NCI-H2029 treated with DMSO at 0.1 percent for 48 hours (cell line): ENCODE measurements around the gene SIT1.
A peak's percentile ranks its signal among the peaks of the same experiment; 100 is the strongest.

ENCODE experiments used
- DNase-seq: peaks from one replicate; lab custom pipeline; 2025; lab: John Stamatoyannopoulos, UW

Gene SIT1

DNA sequence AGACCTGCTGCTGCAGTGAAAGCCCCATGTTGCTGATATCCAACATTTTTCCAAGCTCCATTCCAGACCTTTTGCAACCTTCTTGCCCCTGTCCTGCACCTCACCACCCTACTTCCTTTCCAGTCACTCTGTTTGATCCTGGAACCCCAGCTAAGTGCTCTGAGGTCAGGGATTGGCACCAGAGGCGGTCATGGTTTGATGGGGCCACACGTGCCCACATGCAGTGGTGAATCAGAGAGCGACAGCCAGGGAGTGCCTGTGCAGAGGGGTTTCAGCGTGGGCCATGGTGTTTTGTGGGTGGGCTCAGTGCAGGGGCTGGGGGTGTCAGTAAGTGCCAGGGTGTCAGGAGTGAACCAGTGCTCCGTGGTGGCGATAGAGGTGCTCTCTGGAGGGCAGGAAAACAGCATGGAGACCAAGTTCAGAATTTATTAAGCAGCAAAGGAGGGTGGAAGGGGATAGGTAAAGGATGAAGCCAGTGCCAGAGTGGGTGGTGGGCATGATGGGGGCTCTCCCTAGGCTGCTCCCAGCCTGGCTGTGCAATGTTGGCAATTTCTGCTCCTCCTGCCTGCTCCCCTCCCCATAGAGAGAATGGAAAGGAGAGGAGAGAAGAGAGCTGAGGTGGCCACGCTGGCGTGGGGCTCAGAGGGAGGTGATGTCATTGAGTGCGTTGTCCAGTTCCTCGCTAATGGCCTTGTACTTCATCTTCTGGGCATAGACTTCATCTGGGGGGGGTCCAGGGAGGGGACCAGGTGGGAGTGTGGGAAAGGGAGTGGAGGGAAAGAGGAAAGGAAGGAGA, 32.0 kb upstream of the SIT1 start:
- no peak for DNase-seq

- no peak for DNase-seq
These were observed 31.3 kb upstream of the SIT1 start for GRCh38 chr9:35682051-35682450.

DNA sequence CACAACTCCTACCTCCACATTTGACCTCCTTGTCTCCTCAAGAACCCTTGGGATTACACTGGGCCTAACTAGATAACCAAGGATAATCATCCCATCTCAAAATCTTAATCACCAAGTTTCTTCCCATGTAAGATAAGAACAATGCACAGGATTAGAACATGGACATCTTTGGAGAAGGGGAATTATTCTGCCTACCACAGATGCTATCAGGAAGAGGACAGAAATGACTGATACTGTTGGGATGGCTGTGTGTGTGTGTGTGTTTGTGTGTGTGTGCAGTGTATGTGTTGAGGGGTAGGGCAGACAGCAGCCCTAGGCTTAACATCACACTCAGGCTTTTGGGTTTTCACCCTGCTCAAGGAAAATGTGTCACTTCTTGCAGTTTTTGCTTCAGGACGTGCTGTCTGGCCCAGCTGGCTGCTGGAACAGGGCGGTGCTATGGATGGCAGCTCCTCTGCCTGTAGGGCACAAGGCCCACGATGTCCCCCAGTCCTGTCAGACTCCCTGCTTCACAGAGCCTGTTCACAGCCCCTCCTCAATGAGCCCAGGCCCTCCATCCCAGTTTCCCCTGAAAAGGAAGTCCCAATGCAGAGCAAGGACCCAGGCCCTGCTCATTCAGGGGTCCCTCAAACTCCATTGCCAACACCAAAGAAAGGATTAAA, 30.7 kb upstream of the SIT1 start:
- DNase-seq: no peak

GRCh38 chr9:35680331-35681105, 29.8 kb upstream of the SIT1 start:
- DNase-seq: no peak

DNA sequence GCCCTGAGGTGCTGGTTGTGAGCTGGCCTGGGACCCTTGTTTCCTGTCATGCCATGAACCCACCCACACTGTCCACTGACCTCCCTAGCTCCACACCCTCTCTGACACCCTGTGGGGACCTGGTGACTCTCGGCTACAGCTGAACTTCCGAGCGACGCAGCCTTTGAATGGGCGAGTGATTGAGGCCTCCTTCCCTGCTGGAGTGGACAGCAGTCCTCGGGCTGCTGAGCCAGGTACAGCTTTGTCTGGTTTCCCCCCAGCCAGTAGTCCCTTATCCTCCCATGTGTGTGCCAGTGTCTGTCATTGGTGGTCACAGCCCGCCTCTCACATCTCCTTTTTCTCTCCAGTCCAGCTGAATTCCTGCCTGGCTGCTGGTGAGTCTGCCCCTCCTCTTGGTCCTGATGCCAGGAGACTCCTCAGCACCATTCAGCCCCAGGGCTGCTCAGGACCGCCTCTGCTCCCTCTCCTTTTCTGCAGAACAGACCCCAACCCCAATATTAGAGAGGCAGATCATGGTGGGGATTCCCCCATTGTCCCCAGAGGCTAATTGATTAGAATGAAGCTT, 29.1 kb upstream of the SIT1 start:
- DNase-seq: no peak

GRCh38 chr9:35679091-35679490, 28.4 kb upstream of the SIT1 start:
- DNase-seq: no peak

GRCh38 chr9:35675732-35676392, 25.1 kb upstream of the SIT1 start:
- DNase-seq: no peak

DNA sequence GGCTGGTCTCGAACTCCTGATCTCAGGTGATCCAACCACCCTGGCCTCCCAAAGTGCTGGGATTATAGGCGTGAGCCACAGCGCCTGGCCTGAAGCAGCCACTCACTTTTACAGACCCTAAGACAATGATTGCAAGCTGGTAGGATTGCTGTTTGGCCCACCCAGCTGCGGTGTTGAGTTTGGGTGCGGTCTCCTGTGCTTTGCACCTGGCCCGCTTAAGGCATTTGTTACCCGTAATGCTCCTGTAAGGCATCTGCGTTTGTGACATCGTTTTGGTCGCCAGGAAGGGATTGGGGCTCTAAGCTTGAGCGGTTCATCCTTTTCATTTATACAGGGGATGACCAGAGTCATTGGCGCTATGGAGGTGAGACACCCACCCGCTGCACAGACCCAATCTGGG, 24.5 kb upstream of the SIT1 start:
- DNase-seq: no peak

DNA sequence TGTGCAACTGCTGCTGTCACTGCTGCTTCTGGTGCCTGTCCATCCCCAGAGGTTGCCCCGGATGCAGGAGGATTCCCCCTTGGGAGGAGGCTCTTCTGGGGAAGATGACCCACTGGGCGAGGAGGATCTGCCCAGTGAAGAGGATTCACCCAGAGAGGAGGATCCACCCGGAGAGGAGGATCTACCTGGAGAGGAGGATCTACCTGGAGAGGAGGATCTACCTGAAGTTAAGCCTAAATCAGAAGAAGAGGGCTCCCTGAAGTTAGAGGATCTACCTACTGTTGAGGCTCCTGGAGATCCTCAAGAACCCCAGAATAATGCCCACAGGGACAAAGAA, 23.3 kb upstream of the SIT1 start:
- no peak for DNase-seq

GRCh38 chr9:35673132-35674024, 22.6 kb upstream of the SIT1 start, which contains the start of gene CA9:
Gene CA9 (plus strand): TSS chr9:35673928. CDS start chr9:35673960, 32 bp downstream.
- DNase-seq: no peak

GRCh38 chr9:35669331-35670145, 18.8 kb upstream of the SIT1 start:
- DNase-seq: no peak

DNA sequence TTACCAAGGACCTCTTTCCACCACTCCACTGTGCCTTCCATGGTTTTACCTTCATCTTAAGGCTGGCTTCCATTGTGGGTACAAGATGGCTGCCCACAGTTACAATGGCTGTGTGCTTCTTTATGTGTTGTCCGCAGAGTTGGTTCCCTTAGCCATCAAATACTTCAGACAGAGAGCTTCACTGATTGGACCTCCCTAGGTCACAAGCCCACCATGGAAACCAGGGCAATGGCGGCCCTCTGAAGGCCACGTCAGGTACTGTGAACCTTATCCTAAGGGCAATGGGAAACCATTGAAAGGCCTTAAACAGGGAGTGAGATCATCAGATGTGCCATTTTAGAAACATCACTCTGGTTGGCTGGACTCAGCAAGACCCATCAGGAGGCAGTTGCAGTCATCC, 17.2 kb upstream of the SIT1 start:
- no peak for DNase-seq

DNA sequence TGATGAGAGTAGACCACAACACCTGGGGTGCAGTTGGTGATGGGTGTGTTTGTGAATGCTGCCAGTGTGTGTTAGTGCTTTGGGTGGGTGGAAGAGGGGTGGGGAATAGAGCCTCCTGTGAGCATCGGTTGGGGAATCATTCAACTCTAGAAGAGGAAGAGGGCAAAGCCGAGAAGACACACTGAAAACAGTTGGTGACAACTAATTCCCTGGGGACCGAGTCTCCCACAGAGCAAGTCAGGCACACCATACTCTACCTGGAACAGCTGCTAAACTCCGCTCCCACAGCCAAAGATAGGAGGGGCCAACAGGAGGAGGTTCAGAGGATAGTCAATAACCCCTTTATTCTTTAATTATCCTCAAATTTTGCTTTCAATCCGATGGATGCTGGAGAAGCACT, 15.8 kb upstream of the SIT1 start:
- no peak for DNase-seq

DNA sequence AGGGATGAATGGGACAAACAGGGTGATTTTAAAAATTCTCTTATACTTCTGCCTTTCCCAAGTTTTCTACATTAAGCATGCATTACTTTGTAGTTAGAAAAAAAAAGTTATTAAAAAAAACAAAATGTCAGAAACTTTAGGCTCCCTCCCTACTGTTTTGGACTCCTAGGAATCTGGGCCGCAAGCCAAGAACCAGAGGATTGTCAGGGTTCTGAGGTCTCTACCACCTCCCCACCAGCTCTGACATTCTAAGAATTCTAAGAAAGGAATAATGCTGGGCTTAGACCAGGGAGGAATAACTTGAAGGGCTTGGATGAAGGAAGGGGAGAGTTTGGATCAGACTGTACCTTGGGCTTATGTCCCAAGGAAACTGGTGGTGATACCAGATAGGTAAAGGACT, 15.3 kb upstream of the SIT1 start:
- DNase-seq: no peak

GRCh38 chr9:35665471-35665818, 14.7 kb upstream of the SIT1 start:
- DNase-seq: no peak

DNA sequence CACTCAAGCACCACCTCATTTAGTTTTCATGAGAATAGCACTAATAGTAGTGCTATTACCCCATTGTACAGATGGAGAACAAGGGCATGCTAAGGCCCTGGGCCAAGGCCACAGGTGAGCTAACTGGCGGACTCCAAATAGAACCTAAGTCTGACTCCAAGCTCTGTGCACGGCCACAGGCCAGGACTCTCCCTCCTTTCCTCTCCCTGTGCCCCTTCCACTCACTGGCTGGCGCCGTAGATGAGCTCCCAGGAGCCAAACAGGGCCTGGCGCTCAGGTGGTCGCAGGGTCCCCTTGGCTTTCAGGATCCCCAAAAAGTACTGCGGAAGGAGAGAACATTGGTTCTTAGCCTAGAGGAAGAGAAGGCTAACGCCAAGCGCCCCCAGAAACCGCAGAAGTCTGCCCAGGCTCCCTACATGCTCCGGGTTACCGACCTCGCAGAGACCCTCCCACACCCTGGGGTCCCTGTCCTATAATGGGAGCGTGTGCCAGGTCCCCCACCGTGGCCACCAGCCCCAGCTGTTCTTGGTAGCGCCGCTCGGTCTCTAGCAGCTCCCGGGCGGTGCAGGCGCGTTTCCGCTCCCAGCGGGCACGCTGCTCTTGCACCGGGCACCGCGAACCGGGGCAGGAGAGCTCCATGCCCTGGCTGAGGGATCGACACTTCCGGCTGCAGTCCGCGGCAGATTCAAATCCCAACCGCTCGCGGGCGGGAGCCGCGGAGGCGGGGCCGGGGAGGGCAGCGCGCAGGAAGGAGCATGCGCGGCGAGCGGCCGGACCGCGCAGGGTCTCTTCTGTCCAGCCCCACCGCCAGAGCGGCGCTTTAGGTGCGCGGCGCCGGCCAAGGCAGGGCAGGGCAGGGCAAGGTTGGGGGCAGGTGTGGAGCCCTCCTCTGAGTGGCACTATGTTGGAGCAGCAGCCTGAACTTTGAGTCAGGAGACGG, 14.1 kb upstream of the SIT1 start, which contains the start of gene ARHGEF39:
Gene ARHGEF39 (minus strand): TSS at position 665 of the 940 bp plus-strand sequence. CDS start 26 bp downstream, at position 639.
- peak; percentile 68 for DNase-seq

- no peak for DNase-seq
These were observed 11.7 kb upstream of the SIT1 start for GRCh38 chr9:35662437-35662836.

- no peak for DNase-seq
These were observed 11.1 kb upstream of the SIT1 start for GRCh38 chr9:35661756-35662350.
